Activated T-helper 1 cell treated with Interleukin-2 at 50 U/mL for 16 hours (primary cell): Measurements from ENCODE around the gene UBAP2.

Experiments
- DNase-seq: peaks from one replicate; pipeline ENCODE4 v3.0.0-alpha.2; 2020; ENCODE audit warnings: low read depth

UBAP2 gene

DNA sequence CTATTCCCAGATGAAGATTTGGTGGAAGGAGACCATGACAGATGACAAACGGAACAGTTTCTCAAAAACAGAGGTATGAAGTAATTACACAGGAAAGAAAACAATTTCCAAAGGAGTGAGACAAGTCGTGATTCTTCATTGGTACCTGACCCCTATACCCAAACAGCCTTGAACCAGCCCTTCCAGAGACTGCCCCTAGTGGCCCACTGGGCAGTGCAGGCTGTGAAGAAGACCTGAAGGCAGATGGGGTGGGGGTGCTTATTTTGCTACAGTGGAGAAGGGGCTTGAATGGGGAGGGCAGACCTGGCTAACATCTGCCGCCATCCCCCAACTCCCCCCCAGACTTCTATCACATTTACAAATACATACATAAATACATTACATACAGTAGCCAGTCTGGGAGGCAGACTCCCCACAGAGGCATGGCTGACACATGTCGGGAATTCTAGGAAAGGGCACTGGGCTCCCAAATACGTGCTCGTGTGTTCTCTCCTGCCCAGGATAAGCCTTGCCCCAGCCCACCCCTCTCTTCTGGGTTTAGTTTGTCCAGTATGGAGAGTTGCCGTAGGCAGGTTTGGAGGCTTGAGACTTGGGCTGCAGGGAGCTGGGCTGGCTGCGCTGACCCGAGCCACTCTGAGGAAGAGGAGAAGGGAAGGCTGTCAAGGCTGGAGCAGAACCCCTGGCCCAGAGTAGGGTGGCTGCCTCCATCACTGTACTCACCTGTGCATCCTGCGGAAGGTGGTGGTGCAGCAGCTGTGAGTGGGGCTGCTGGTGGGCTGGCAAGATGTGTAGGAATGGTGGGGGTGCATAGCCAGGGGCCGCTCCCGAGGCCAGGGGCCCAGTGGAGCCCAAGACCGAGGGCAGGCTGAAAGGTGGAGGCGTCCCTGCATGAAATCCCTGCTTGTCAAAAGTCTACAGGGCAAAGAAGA, 126.5 kb downstream of the UBAP2 start:
- no peak for DNase-seq

DNA sequence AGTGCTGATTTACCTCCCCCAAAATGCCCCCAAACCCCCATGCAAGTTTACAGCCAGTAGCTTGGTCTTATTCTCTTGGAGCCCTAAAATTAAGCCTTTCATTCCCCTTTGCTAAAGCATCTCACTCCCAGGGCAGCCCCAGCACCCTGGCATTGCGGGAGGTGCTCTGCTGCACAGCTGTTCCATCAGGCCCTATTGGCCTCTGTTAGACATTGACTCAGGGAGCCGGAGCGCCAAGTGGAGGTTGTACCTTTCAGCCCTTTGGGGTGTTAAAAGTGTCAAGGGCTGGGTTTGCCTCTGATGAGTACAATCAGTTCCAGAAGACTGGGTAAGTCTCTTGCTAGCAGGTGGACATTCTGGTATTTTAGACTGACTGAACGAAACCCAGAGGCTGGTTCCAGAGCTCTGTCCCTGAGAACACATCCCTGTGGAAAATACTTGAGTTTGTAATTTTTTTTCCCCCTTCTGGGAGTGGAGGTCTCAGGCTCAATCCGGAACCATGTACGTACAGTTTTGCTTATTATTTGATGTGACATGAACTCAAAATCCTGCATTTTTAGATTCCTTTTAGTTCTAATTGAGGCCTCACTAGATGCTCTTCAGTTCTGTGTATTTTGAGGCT, 129.3 kb downstream of the UBAP2 start:
- DNase-seq: no peak

DNA sequence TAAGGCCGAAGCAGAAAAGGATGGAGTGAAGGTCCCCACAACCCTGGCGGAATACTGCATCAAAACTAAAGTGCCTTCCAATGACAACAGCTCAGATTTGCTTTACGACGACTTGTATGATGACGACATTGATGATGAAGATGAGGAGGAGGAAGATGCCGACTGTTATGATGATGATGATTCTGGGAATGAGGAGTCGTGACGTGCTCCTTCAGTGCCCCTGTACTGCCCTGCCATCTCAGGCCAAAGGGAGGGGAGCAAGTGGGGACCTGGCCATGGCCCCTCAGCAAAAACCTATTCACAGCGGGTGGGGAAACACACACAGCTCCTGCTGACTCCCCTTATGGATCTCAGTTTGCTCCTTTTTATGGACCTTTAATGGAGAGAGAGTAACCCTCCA, 131.7 kb downstream of the UBAP2 start:
- DNase-seq: no peak

DNA sequence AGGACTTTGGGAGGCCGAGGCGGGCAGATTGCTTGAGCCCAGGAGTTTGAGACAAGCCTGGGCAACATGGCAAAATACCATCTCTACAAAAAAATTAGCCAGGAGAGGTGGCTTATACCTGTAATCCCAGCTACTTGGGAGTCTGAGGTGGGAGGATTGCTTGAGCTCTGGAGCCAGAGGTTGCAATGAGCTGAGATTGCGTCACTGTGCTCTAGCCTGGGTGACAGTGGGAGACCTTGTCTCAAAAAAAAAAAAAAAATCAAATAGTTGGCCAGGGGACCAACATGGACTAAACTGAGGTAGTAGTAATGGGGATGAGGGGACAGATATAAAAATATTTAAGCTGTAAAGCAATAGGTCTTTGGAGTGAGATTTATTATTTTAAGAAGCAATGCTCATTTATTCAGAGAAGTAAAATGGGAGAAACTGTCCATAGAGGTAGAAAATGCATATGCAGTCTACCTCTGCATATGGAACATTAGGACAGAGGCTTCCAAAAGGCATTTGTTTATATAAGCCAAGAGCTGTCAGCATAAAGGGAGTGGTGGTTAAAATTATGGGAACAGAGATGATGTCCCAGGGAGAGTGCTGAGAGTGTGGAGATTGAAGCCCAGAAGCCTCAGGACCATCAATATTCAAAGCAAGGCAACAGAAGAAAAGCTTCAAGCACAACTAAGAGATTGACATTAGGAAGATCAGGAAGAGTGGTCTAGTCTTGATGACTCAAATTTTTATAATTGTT, 133.6 kb downstream of the UBAP2 start:
- no peak for DNase-seq

DNA sequence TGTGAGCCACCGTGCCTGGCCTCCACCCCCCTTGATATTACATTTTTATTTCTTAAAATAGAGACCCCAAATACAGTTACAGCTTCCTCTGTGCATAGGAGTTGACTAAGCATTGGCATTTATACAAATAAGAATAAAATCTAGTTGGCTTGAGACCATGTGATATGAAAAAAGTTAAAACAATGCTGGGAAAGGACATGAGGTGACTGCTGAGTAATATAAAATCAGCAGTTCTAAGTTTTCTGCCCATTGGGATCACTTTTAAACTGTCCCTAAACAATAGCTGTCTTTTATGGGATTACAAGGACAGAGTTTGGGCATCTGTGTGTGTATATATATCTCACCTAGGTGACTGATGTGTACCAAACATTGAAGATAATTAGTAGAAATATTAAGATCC, 135.1 kb downstream of the UBAP2 start:
- DNase-seq: no peak

DNA sequence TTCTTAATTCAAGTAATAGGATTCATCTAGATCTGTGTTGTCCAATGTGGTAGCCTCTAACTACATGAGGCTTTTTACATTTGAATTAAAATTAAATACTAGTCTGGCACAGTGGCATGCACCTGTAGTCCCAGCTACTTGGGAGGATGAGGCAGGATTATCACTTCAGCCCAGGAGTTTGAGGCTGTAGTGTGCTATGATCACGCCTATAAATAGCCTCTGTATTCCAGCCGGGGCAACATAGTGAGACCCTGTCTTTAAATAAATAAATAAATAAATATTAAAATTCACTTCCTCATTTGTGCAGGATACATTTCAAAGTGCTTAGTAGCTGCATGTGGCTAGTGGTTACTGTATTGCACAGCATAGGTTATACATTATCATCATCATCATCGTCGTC, 139.9 kb downstream of the UBAP2 start:
- DNase-seq: no peak

DNA sequence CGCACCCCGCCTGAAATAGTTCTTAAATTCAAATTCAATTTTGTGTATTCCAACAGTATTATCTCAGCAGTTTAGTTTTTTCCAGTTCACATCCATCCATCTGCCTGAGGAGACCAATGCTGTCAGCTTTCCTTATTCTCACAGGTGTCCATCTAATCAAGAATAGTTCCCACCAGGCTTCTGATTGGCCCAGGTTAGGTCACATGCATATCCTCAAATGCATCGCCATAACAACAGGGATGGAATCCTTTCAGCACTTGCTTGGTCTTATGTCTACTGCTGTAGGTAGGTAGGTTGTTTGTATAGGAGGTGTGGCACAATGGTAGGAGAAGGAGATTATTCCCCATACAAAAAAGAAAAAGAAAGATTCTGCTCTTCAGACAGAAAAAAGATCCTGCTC, 140.6 kb downstream of the UBAP2 start:
- no peak for DNase-seq

DNA sequence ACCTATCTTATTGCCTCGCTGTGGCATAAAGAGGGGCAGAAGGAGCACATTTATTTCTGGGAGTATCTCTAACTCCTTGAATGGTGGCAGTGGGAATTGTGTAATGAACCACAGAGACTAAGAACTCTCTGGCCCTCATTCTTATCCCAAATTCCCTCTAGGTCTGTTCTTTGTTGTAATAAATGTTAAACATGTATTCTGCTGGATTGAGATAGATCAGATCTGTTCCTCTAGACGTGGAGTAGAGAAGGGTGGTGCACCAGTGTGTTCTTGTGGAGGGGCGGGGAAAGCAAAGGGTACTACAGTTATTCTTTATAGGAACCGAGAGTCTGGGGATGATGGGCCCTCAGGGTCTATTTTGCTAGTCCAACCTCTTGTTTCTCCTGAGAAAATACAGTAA, 141.3 kb downstream of the UBAP2 start:
- no peak for DNase-seq

DNA sequence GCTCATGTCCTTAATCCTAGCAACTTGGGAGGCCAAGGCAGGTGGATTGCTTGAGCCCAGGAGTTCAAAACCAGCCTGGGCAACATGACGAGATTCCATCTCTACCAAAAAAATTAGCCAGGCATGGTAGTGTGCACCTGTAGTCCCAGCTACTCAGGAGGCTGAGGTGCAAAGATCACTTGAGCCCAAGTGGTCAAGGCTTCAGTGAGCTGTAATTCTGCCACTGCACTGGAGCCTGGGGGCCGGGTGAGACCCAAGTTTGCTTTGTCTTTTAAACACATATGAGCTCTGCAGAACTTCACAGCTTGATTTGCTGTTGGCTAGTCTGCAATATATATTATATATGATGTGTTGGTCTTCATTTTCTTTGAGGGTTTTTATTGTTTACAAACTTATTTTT, 141.9 kb downstream of the UBAP2 start:
- no peak for DNase-seq

DNA sequence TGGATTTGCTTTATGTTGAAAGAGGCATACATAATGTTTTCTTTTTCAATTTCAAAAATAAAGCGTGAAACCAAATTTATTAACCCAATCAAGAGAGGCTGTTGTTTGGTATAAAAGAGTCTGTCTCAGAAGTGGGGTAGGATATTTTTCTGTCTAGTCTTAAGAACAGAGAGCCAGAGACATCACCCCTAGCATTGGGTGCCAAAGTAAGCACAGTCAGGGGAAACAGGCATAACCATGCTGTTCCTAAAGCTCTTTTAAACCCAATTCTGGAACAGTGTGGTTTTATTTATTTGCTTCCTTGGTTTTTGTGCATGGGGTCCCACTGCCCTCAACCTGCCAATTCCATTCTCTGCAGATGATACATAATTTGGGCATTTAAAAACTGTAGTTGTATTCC, 143.6 kb downstream of the UBAP2 start:
- DNase-seq: no peak

DNA sequence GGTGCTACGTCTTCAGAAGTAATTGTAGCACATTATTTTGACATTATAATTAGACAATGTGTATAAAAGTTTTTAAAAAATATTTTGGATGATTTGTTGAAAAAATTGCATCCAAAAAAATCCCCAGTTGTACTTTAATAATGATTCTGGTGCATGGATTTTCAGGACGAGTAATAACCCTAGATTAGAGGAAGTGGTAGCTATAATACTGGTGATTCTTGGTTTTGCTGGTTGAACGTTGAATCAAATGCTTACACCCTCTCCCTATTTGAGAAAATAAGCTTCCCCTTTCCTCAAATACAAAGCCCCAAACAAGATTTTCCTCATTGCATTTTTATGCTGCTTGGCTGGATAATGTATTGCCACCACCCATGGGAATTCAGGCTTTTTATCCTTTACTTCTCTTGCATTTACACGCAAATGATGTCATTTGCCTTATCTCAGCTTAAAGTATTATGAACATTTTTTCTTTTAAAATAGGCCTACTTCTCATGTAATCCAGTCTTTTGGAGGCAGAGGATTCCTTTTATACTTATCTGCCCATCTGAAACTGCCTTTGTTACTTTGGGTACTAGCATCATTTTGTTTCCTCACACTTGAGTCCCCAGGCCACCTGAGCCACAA, 145.4 kb downstream of the UBAP2 start:
- DNase-seq: no peak

DNA sequence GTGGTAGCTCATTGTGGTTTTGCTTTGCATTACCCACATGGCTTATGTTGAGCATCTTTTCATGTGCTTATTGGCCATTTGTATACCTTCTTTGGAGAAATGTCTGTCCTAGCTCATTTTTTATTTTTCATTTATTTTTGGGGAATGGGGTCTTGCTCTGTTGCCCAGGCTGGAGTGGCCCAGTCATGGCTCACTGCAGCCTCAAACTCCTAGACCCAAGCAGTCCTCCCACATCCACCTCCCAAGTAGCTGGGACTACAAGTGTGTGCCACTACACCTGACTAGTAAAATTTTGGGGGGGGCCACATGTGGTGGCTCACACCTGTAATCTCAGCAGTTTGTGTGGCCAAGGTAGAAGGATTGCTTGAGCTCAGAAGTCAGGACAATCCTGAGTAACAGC, 154.4 kb downstream of the UBAP2 start:
- no peak for DNase-seq

DNA sequence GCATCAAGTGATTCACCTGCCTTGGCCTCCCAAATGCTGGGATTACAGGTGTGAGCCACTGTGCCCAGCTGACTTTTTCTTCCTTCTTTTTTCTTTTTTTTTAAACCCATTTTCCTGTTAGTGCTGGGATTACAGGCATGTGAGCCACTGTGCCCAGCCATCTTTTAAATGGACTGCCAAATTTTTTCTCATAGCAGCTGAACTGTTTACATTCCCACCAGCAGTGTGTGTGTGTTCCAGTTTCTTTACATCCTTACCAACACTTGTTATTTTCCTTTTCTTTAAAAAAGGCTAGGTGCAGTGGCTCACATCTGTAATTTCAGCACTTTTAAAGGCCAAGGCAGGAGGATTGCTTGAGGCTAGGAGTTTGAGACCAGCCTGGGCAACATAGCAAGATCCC, 154.8 kb downstream of the UBAP2 start:
- DNase-seq: no peak

DNA sequence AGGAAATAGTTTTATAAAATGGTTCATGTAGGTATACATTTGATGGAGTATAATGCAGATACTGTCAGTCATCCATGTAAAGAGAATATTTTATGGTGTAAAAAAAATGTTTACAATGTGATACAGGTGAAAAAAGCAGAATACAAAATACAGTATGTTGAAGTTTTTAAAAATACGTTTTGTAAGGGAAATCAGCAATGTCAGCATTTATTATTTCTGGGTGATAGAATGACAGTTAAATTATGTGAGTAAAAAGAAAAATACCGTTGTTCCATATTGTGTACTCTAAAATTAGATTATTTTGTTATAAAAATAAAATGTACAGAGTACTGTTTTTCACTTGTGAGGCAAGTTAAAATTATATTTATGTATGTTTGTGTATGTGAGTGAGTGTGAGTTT, 162.7 kb downstream of the UBAP2 start:
- no peak for DNase-seq

DNA sequence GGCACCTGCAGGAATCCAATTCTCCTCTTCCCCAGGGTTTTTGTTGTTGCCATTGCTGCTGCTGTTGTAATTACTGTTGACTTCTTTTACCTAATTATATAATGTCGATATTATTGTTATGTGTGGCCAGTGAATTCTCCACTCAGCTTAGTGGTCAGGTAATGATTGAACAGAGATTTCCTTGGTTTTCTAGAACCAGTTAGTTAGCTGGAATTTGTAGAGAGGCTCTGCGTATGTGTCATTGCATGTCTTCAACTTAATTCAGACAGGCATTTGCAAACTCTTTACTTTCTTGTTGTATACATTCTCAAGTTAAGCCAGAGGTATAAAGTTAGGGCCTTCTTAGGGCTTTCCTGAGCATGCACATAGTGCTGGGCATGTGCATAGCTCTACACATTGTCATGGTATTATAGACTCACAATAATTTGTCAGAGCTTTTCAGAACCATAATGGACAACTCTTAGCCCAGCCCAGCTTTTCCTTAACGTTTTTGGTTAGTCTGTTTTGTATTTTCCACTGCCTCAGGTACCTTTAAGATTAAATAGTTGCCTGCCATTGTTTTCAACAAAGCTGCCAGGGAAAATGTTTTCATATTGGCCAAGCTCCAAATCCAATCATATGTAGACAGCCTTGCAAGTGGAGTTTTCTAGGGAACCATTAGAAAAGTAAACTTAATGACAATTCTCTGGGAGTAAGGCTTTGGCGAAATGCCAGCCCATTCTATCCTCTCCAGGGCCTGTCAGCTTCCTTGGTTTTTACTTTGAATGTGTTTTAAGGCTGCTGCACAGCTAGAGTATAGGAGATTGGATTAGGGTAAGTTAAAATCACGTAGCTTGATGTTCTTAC, 163.6 kb downstream of the UBAP2 start:
- no peak for DNase-seq

DNA sequence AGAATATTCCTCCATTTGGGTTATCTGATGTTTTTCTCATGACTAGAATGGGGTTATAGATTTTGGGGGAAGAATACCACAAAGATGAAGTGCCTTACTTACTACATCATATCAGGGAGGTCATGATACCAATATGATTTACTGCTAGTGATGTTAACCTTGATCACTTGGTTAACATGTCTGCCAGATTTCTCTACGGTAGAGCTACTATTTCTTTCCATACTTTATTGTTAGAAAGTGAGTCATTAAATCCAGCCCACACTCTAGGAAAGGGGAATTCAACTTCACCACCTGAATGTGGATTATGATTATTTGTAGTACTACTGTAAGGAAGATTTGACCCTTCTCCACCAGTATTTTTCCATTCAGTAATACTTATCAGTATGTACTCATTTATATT, 167.1 kb downstream of the UBAP2 start:
- DNase-seq: no peak

DNA sequence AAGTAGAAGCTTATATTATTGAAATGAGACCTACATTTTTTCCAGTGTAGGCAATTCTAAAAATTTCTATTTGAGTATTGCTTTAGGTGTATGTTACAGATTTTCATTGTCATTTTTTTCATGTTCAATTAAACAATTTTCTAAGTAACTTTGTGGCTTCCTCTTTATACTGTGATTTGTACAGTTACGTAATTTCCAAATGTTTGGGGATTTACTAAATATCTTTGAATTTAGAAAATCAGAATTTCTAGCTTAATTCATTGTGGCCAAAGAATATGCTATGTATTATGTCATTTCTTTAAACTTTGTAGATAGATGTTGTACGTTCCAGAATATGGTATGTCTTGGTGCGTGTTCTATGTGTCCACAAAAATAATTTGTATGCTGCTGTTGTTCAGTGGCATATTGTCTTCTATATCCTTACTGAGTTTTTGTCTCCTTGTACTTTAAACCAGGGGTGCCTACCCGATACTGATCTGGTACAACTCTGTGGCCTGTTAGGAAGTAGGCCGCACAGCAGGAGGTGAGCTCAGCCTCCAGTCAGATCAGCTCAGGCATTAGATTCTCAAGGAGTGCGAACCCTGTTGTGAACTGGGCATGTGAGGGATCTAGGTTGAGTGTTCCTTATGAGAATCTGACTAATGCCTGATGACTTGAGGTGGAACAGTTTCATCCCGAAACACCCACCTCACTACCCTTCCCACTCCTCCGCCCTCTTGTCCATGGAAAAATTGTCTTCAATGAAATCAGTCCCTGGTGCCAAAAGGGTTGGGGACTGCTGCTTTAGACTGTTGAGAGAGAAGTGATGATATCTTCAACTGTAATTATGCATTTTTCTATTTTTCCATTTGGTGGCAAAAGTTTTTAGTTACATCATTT, 168.2 kb downstream of the UBAP2 start:
- DNase-seq: no peak

DNA sequence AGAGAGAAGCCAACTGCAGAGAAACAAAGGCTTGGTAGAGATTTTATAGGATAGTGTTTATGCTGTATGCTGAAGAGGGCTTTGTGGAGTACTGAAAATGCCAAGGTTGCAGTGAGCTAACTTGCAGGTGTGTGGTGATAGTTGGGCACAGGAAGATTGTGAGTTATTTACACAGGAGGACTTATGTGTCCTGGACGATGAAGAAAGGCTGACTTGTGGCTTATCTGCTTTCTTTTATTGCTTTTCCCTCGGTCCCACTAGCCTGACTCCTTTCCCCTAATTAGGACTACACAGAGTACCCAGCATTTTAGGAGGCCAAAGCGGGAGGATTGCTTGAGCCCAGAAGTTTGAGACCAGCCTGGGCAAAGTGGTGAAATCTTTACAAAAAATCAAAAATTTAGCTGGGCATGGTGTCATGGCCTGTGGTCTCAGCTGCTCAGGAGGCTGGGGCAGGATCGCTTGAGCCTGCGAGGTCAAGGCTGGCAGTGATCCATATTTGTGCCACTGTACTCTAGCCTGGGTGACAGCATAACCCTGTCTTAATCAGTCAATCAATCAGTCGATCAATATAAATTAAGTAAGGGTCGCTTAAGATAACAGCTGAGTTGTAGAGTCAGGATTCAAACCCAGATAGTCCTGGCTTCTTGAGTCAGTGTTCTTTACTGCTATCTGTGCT, 169.9 kb downstream of the UBAP2 start:
- DNase-seq: no peak

DNA sequence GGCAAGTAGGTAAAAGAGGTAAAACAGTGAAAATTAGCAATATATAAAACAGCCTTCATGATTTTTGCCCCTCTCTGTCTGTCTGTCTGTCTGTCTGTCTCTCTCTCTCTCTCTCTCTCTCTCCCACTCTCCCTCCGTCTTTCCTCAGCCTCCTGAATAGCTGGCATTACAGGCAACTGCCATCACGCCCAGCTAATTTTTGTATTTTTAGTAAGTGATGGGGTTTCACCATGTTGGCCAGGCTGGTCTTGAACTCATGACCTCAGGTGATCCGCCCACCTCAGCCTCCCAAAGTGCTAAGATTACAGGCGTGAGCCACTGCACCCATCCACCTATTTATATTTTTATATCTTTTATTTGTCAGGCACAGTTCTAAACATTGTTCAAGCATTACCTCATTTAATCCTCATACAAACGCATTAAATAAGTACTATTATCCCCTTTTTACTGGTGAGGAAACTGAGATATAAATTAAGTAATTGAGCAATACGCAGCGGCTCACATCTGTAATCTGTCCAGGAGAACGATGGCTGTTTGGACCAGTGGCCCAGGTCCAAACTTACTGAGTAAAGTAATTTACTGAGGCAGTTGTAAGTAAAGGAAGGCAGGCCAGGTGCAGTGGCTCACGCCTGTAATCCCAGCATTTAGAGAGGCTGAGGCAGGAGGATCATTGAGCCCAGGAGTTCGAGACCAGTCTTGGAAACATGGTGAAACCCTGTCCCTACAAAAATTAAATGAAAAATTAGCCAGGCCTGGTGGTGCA, 170.8 kb downstream of the UBAP2 start:
- no peak for DNase-seq
